ENCODE data around the gene CLEC16A. TPM values are rescaled to one million over a fixed set of nuclear protein-coding genes. Genes with fewer than 3 reads are reported as not detected.

CLEC16A gene
- polyA plus RNA-seq, 2 donors = 9.0 to 12.5 TPM

GRCh38 chr16:11202260-11203091 lies 258.1 kb downstream of the CLEC16A start:
- Histone ChIP-seq H3K4me3 (ENCODE audit: low read depth in 1 of 2, low read length in 2 of 2) (no peak overlapping the region), H3K36me3 (ENCODE audit: control insufficient read depth in 2 of 2, insufficient read depth in 2 of 2, low read length in 1 of 2) (no peaks in the 10 kb centered on the region), H3K27me3 (ENCODE audit: control insufficient read depth in 1 of 2, insufficient read depth in 2 of 2, low read length in 2 of 2) (no peaks in the 10 kb centered on the region), H3K4me1 (ENCODE audit: control insufficient read depth in 2 of 2, insufficient read depth in 2 of 2, low read length in 1 of 2) (peaks cover 0 to 14% of the 10 kb centered on the region in 2 donors), H3K27ac (ENCODE audit: low read depth in 2 of 2, low read length in 1 of 2) (no peak overlapping the region), H3K9me3 (ENCODE audit: control insufficient read depth in 2 of 2, insufficient read depth in 1 of 2, low read depth in 1 of 2, low read length in 1 of 2) (peaks cover 1% of the 10 kb centered on the region in 2 donors)
- 32 to 36% methylated on average over 13 of the region's 13 CpGs for WGBS, 2 donors

- Histone ChIP-seq H3K27me3 (ENCODE audit: control insufficient read depth in 1 of 2, insufficient read depth in 2 of 2, low read length in 2 of 2) (no peaks in the 10 kb centered on the region), H3K27ac (ENCODE audit: low read depth in 2 of 2, low read length in 1 of 2) (no peak overlapping the region), H3K4me3 (ENCODE audit: low read depth in 1 of 2, low read length in 2 of 2) (no peak overlapping the region), H3K9me3 (ENCODE audit: control insufficient read depth in 2 of 2, insufficient read depth in 1 of 2, low read depth in 1 of 2, low read length in 1 of 2) (peaks cover 4 to 5% of the 10 kb centered on the region in 2 donors), H3K36me3 (ENCODE audit: control insufficient read depth in 2 of 2, insufficient read depth in 2 of 2, low read length in 1 of 2) (no peaks in the 10 kb centered on the region), H3K4me1 (ENCODE audit: control insufficient read depth in 2 of 2, insufficient read depth in 2 of 2, low read length in 1 of 2) (peaks cover 0 to 14% of the 10 kb centered on the region in 2 donors)
- 66 to 71% methylated on average over 7 of the region's 7 CpGs for WGBS, 2 donors
Observed at GRCh38 chr16:11203111-11203623, 258.8 kb downstream of the CLEC16A start.

GRCh38 chr16:11204513-11205047 lies 260.2 kb downstream of the CLEC16A start:
- H3K27me3 ChIP-seq (ENCODE audit: control insufficient read depth in 1 of 2, insufficient read depth in 2 of 2, low read length in 2 of 2) = no peaks in the 10 kb centered on the region
- 56 to 64% methylated on average over 4 of the region's 4 CpGs for WGBS, 2 donors

GRCh38 chr16:11205065-11205699 lies 260.8 kb downstream of the CLEC16A start:
- no peak overlapping the region for H3K27ac ChIP-seq (ENCODE audit: low read depth in 2 of 2, low read length in 1 of 2)

More at GRCh38 chr16:11204513-11205047, 260.2 kb downstream of the CLEC16A start:
- Histone ChIP-seq H3K4me3 (ENCODE audit: low read depth in 1 of 2, low read length in 2 of 2) (no peak overlapping the region), H3K9me3 (ENCODE audit: control insufficient read depth in 2 of 2, insufficient read depth in 1 of 2, low read depth in 1 of 2, low read length in 1 of 2) (peaks cover 4 to 5% of the 10 kb centered on the region in 2 donors), H3K36me3 (ENCODE audit: control insufficient read depth in 2 of 2, insufficient read depth in 2 of 2, low read length in 1 of 2) (no peaks in the 10 kb centered on the region), H3K4me1 (ENCODE audit: control insufficient read depth in 2 of 2, insufficient read depth in 2 of 2, low read length in 1 of 2) (peaks cover 0 to 7% of the 10 kb centered on the region in 2 donors), H3K27ac (ENCODE audit: low read depth in 2 of 2, low read length in 1 of 2) (no peak overlapping the region)

GRCh38 chr16:11205754-11206581 lies 261.6 kb downstream of the CLEC16A start:
- Histone ChIP-seq H3K27me3 (ENCODE audit: control insufficient read depth in 1 of 2, insufficient read depth in 2 of 2, low read length in 2 of 2) (no peaks in the 10 kb centered on the region), H3K9me3 (ENCODE audit: control insufficient read depth in 2 of 2, insufficient read depth in 1 of 2, low read depth in 1 of 2, low read length in 1 of 2) (peaks cover 4 to 5% of the 10 kb centered on the region in 2 donors), H3K27ac (ENCODE audit: low read depth in 2 of 2, low read length in 1 of 2) (no peak overlapping the region), H3K4me1 (ENCODE audit: control insufficient read depth in 2 of 2, insufficient read depth in 2 of 2, low read length in 1 of 2) (peaks cover 0 to 7% of the 10 kb centered on the region in 2 donors), H3K36me3 (ENCODE audit: control insufficient read depth in 2 of 2, insufficient read depth in 2 of 2, low read length in 1 of 2) (no peaks in the 10 kb centered on the region), H3K4me3 (ENCODE audit: low read depth in 1 of 2, low read length in 2 of 2) (no peak overlapping the region)
- WGBS, 2 donors = 46 to 56% methylated on average over 13 of the region's 13 CpGs

More at GRCh38 chr16:11205065-11205699, 260.8 kb downstream of the CLEC16A start:
- Histone ChIP-seq H3K27me3 (ENCODE audit: control insufficient read depth in 1 of 2, insufficient read depth in 2 of 2, low read length in 2 of 2) (no peaks in the 10 kb centered on the region), H3K9me3 (ENCODE audit: control insufficient read depth in 2 of 2, insufficient read depth in 1 of 2, low read depth in 1 of 2, low read length in 1 of 2) (peaks cover 4 to 5% of the 10 kb centered on the region in 2 donors), H3K36me3 (ENCODE audit: control insufficient read depth in 2 of 2, insufficient read depth in 2 of 2, low read length in 1 of 2) (no peaks in the 10 kb centered on the region), H3K4me1 (ENCODE audit: control insufficient read depth in 2 of 2, insufficient read depth in 2 of 2, low read length in 1 of 2) (peaks cover 0 to 7% of the 10 kb centered on the region in 2 donors), H3K4me3 (ENCODE audit: low read depth in 1 of 2, low read length in 2 of 2) (no peak overlapping the region)
- 84 to 90% methylated on average over 19 of the region's 19 CpGs for WGBS, 2 donors

- no peak overlapping the region for H3K27ac ChIP-seq (ENCODE audit: low read depth in 2 of 2, low read length in 1 of 2)
- no peaks in the 10 kb centered on the region for H3K27me3 ChIP-seq (ENCODE audit: control insufficient read depth in 1 of 2, insufficient read depth in 2 of 2, low read length in 2 of 2)
- no peak overlapping the region for H3K4me3 ChIP-seq (ENCODE audit: low read depth in 1 of 2, low read length in 2 of 2)
- 93 to 96% methylated on average over 3 of the region's 3 CpGs for WGBS, 2 donors
- no peaks in the 10 kb centered on the region for H3K36me3 ChIP-seq (ENCODE audit: control insufficient read depth in 2 of 2, insufficient read depth in 2 of 2, low read length in 1 of 2)
- peaks cover 4 to 5% of the 10 kb centered on the region in 2 donors for H3K9me3 ChIP-seq (ENCODE audit: control insufficient read depth in 2 of 2, insufficient read depth in 1 of 2, low read depth in 1 of 2, low read length in 1 of 2)
- H3K4me1 ChIP-seq (ENCODE audit: control insufficient read depth in 2 of 2, insufficient read depth in 2 of 2, low read length in 1 of 2) = peaks cover 0 to 7% of the 10 kb centered on the region in 2 donors
Observed at GRCh38 chr16:11207646-11208045, 263.3 kb downstream of the CLEC16A start.

- H3K9me3 ChIP-seq (ENCODE audit: control insufficient read depth in 2 of 2, insufficient read depth in 1 of 2, low read depth in 1 of 2, low read length in 1 of 2) = peaks cover 4 to 5% of the 10 kb centered on the region in 2 donors
- H3K27ac ChIP-seq (ENCODE audit: low read depth in 2 of 2, low read length in 1 of 2) = no peak overlapping the region
- no peaks in the 10 kb centered on the region for H3K36me3 ChIP-seq (ENCODE audit: control insufficient read depth in 2 of 2, insufficient read depth in 2 of 2, low read length in 1 of 2)
- H3K4me1 ChIP-seq (ENCODE audit: control insufficient read depth in 2 of 2, insufficient read depth in 2 of 2, low read length in 1 of 2) = peaks cover 0 to 14% of the 10 kb centered on the region in 2 donors
- H3K27me3 ChIP-seq (ENCODE audit: control insufficient read depth in 1 of 2, insufficient read depth in 2 of 2, low read length in 2 of 2) = no peaks in the 10 kb centered on the region
- WGBS, 2 donors = 47 to 59% methylated on average over 9 of the region's 9 CpGs
- H3K4me3 ChIP-seq (ENCODE audit: low read depth in 1 of 2, low read length in 2 of 2) = no peak overlapping the region
Observed at GRCh38 chr16:11208916-11209665, 264.7 kb downstream of the CLEC16A start.

- Histone ChIP-seq H3K4me3 (ENCODE audit: low read depth in 1 of 2, low read length in 2 of 2) (no peak overlapping the region), H3K36me3 (ENCODE audit: control insufficient read depth in 2 of 2, insufficient read depth in 2 of 2, low read length in 1 of 2) (no peaks in the 10 kb centered on the region), H3K27me3 (ENCODE audit: control insufficient read depth in 1 of 2, insufficient read depth in 2 of 2, low read length in 2 of 2) (no peaks in the 10 kb centered on the region), H3K27ac (ENCODE audit: low read depth in 2 of 2, low read length in 1 of 2) (no peak overlapping the region), H3K4me1 (ENCODE audit: control insufficient read depth in 2 of 2, insufficient read depth in 2 of 2, low read length in 1 of 2) (peaks cover 0 to 14% of the 10 kb centered on the region in 2 donors), H3K9me3 (ENCODE audit: control insufficient read depth in 2 of 2, insufficient read depth in 1 of 2, low read depth in 1 of 2, low read length in 1 of 2) (peaks cover 4 to 5% of the 10 kb centered on the region in 2 donors)
- WGBS, 2 donors = 88 to 92% methylated on average over 11 of the region's 11 CpGs
Observed at GRCh38 chr16:11210260-11210659, 265.9 kb downstream of the CLEC16A start.
